GM10266 (cell line): ENCODE data around the gene IFNA7.

Experiments used
- DNase-seq: peaks from one replicate; pipeline ENCODE4 v3.0.0; 2012; ENCODE audit errors: extremely low spot score
- CTCF ChIP-seq: IDR thresholded peaks from 2 replicates; pipeline ENCODE4 v1.5.1; 2012; ENCODE audit warnings: mild to moderate bottlenecking, low read depth; ENCODE audit not compliant: control insufficient read depth, insufficient read depth; ENCODE audit errors: missing control alignments

Gene IFNA7

GRCh38 chr9:21160178-21160577 is 41.8 kb downstream of the IFNA7 start:
- DNase-seq: peak; percentile 23
- TF ChIP-seq CTCF: no peak

GRCh38 chr9:21155501-21155900 is 46.5 kb downstream of the IFNA7 start:
- DNase-seq: no peak
- no peak for TF ChIP-seq CTCF

GRCh38 chr9:21154018-21154608 is 47.9 kb downstream of the IFNA7 start:
- peak; percentile 40 for DNase-seq
- peak; percentile 54 for TF ChIP-seq CTCF

- TF ChIP-seq CTCF: no peak
Observed at GRCh38 chr9:21153336-21154017, 48.5 kb downstream of the IFNA7 start.

More at GRCh38 chr9:21153336-21154017, 48.5 kb downstream of the IFNA7 start:
- no peak for DNase-seq
